ENCODE results near the gene DOCK2.

The DOCK2 gene

DNA sequence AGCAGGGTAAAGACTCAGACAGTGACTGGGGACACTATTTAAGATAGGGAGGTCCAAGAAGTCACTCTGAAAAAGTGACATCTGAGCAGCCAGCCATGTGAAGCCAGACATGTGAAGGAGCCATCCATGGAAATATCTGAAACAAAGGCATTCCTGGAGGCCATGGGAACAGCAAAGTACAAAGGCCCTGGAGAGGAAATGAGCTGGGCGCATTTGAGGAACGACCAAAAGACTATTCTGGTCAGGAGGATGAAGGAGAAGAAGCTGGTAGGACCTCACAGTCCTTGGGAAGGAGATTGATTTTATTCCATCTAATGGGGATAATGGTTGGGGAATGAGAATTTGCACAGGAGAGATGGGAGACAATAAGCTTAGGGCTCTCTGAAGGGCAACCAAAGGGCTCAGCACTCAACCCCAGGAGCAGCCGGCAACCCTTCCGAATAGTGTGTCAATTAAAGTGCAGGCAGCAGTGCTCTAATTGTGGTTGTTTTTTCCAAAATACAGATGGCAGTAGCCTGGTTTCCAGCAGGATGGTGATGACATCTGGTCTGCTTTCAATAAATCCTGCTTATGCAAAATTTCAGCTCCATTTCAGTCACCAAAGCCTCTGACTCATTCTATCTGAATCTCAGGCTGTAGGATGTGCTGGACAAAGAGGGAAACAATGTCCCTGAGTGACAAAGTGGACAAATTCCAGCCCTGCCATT lies 495.3 kb downstream of the DOCK2 start:
- DNase-seq (ENCODE audit: low spot score) = no peak

Data from COLO829 (cell line).